ENCODE measurements around the gene FANCC. TPM values are rescaled to one million over a fixed set of nuclear protein-coding genes. Genes with fewer than 3 reads are reported as not detected.

Gene FANCC
- total and polyA plus RNA-seq, 2 of the 13 experiments (the other 11 are each of a cell fraction or from before 2014, with no cell fraction given) = 7.4 to 8.6 TPM

DNA sequence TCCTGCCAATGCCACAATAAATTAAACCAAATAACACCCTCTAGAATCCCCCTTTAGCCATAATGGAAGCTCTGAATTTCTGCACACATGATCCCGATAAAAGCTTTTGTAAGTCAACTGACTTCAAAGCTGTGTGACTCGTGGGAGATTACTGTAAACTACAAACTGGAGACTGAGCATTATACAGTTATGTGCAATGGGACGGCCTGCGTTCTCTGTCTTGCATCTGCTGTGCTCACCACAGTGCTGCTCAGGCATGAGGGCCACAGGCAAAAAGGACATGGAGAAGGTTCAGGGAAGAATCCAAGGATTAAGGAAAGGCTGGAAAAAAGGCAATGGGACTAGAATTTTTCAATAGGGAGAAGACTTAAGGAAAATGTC, 184.2 kb downstream of the FANCC start:
- Histone ChIP-seq H3K9me3 (ENCODE audit: low read length) (no peaks in the 10 kb centered on the region), H3K79me2 (ENCODE audit: insufficient read depth, low read length) (no peaks in the 10 kb centered on the region), H3K4me3 (replicated peaks in 1 of 3; ENCODE audit: insufficient read depth in 1 of 3, low read depth in 2 of 3, low read length in 3 of 3) (no peak overlapping the region), H3K4me1 (ENCODE audit: insufficient read depth, low read length) (peaks cover 34% of the 10 kb centered on the region), H4K20me1 (ENCODE audit: insufficient read depth, low read length) (no peaks in the 10 kb centered on the region), H3K9ac (ENCODE audit: insufficient read depth, low read depth, low read length) (no peak overlapping the region), H3K4me2 (ENCODE audit: low read depth, low read length) (no peak overlapping the region), H2AFZ (ENCODE audit: low read length) (no peak overlapping the region), H3K36me3 (replicated peaks in 1 of 2; ENCODE audit: control insufficient read depth in 1 of 2, insufficient read depth in 2 of 2, low read length in 2 of 2) (no peaks in the 10 kb centered on the region; a peak in 2 of 5 replicates), H3K27me3 (ENCODE audit: control insufficient read depth in 1 of 2, insufficient read depth in 2 of 2, low read length in 2 of 2) (no peaks in the 10 kb centered on the region), H3K27ac (ENCODE audit: extremely low read length, insufficient read depth, low read length) (no peak overlapping the region)
- no peak for DNase-seq (ENCODE audit: low spot score)
- no TSS peak for BruUV-seq (replicated peaks)
- no peak for TF ChIP-seq CBX2 (IDR thresholded peaks at IDR 0.05; ENCODE audit: low read depth, low read length)
- no peak for TF ChIP-seq CBX2 (CRISPR knock-in tag; IDR thresholded peaks at IDR 0.05; ENCODE audit: low read depth)
- no peak for TF ChIP-seq NCOA1 (CRISPR knock-in tag; IDR thresholded peaks at IDR 0.05)
- TF ChIP-seq, protein P1, sequence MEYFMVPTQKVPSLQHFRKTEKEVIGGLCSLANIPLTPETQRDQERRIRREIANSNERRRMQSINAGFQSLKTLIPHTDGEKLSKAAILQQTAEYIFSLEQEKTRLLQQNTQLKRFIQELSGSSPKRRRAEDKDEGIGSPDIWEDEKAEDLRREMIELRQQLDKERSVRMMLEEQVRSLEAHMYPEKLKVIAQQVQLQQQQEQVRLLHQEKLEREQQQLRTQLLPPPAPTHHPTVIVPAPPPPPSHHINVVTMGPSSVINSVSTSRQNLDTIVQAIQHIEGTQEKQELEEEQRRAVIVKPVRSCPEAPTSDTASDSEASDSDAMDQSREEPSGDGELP (IDR thresholded peaks at IDR 0.05; ENCODE audit: borderline replicate concordance, low read depth) = no peak
- no peak for TF ChIP-seq BORCS8-MEF2B (CRISPR knock-in tag; IDR thresholded peaks at IDR 0.05)
- TF ChIP-seq SATB2 (CRISPR knock-in tag; IDR thresholded peaks at IDR 0.05) = no peak
- TF ChIP-seq, protein P2, sequence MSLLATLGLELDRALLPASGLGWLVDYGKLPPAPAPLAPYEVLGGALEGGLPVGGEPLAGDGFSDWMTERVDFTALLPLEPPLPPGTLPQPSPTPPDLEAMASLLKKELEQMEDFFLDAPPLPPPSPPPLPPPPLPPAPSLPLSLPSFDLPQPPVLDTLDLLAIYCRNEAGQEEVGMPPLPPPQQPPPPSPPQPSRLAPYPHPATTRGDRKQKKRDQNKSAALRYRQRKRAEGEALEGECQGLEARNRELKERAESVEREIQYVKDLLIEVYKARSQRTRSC (CRISPR knock-in tag; IDR thresholded peaks at IDR 0.05; ENCODE audit: low read depth) = no peak
- TF ChIP-seq THAP11 (CRISPR knock-in tag; IDR thresholded peaks at IDR 0.05) = no peak
- no peak for TF ChIP-seq SRSF1 (optimal IDR thresholded peaks at IDR 0.05; ENCODE audit: low read depth, low read length)
- no peak for TF ChIP-seq POLR2AphosphoS2 (IDR thresholded peaks at IDR 0.05; ENCODE audit: low read depth, low read length)
- TF ChIP-seq ARNT (IDR thresholded peaks at IDR 0.05) = no peak
- in situ Hi-C loops (cut with HindIII; ENCODE audit: extremely low pct_ligation_motif_present, low pct_unique_long_range_greater_than_20kb) = loop anchor here (5.0 kb wide), 1 partner anchor 451 kb away; no protein-coding TSS in a partner anchor
- intact Hi-C loops (cut with micrococcal nuclease; ENCODE audit: unreplicated experiment) = loop anchor here (5.0 kb wide), 1 partner anchor 466 kb away; no protein-coding TSS in a partner anchor
- ChIA-PET POLR2A (no interaction called here), CTCF (ENCODE audit: low intra/inter-chr PET ratio, low total read pairs) (no interaction called here)
- 94% methylated on average over 4 of the region's 4 CpGs for WGBS (ENCODE audit: low lambda C conversion rate)
- FAIRE-seq = no peak
- ATAC-seq = no peak
